K562 (cell line): ENCODE measurements around the gene NOM1. TPM values are rescaled to one million over a fixed set of nuclear protein-coding genes. Genes with fewer than 3 reads are reported as not detected.

ENCODE experiments used
- BRF2 ChIP-seq: IDR thresholded peaks from 3 replicates; pipeline ENCODE4 v1.6.1; 2011; ENCODE audit warnings: borderline replicate concordance, mild to moderate bottlenecking; ENCODE audit not compliant: insufficient read length, insufficient read depth
- CGGBP1 ChIP-seq: fragments of 250-450 bp; sonication (Bioruptor Pico); IDR thresholded peaks from 2 replicates; pipeline ENCODE4 v1.9.0; 2021; ENCODE audit warnings: mild to moderate bottlenecking
- COPS2 ChIP-seq: fragments of 450-650 bp; conservative IDR thresholded peaks from 2 replicates; pipeline ENCODE4 v1.6.1; 2016; ENCODE audit warnings: mild to moderate bottlenecking, moderate library complexity
- LCOR ChIP-seq: sonication (generic); formaldehyde crosslinking; IDR thresholded peaks from 2 replicates; pipeline ENCODE4 v1.8.0; 2022; ENCODE audit warnings: mild to moderate bottlenecking, missing genetic modification reagents
- PREB ChIP-seq: sonication (generic); formaldehyde crosslinking; IDR thresholded peaks from 2 replicates; pipeline ENCODE4 v1.8.1; 2023; ENCODE audit warnings: mild to moderate bottlenecking, missing genetic modification reagents
- ZBTB1 ChIP-seq: sonication (generic); formaldehyde crosslinking; IDR thresholded peaks from 2 replicates; pipeline ENCODE4 v1.8.1; 2023; ENCODE audit warnings: missing genetic modification reagents, low read depth, mild to moderate bottlenecking, borderline replicate concordance
- polyA plus RNA-seq, 8 experiments: library from polyadenylated mRNA; depleted of rRNA in 4 of 8; stranded (reverse) in 5 of 8; unstranded in 3 of 8; fragments of >200 nt; fragmentation: Nextera tagmentation in 2 of 8; fragmentation: Illumina TruSeq in 1 of 8; extraction: Ambion mirVana in 2 of 8; extraction: Trizol in 1 of 8; gene quantifications; 2 replicates each; pipeline versions ENCODE4 v1.2.1 to v1.2.3, GENCODE V29; 2011 to 2014; ENCODE audit warnings: inconsistent platforms in 1 of 8, missing spikeins in 1 of 8
- total RNA-seq, 7 experiments: library from RNA; depleted of rRNA in 6 of 7; stranded (reverse); fragments of >200 nt in 6 of 7; fragmentation: Illumina TruSeq in 2 of 7; extraction: Trizol in 2 of 7; gene quantifications; 2 replicates each; pipeline versions ENCODE4 v1.2.1 to v1.2.3, GENCODE V29; 2011 to 2021; ENCODE audit warnings: low replicate concordance in 1 of 7
- TF ChIP-seq, protein P1 (sequence below), 3 experiments: IDR thresholded peaks in 2 of 3; conservative IDR thresholded peaks in 1 of 3; 2 replicates each; pipeline ENCODE4 v1.5.1; 2011 to 2012; ENCODE audit warnings: low read length in 3 of 3, mild to moderate bottlenecking in 3 of 3, control low read depth in 2 of 3, improper control_type of control experiment in 1 of 3, inconsistent platforms in 1 of 3, low read depth in 1 of 3, mixed read lengths in 1 of 3, moderate library complexity in 1 of 3; ENCODE audit not compliant: insufficient read depth in 2 of 3

NOM1 gene
- total and polyA plus RNA-seq, 9 of the 15 experiments (the other 6 are each of a cell fraction or from before 2014, with no cell fraction given) = 6.8 to 47.3 (median 37.4) TPM

DNA sequence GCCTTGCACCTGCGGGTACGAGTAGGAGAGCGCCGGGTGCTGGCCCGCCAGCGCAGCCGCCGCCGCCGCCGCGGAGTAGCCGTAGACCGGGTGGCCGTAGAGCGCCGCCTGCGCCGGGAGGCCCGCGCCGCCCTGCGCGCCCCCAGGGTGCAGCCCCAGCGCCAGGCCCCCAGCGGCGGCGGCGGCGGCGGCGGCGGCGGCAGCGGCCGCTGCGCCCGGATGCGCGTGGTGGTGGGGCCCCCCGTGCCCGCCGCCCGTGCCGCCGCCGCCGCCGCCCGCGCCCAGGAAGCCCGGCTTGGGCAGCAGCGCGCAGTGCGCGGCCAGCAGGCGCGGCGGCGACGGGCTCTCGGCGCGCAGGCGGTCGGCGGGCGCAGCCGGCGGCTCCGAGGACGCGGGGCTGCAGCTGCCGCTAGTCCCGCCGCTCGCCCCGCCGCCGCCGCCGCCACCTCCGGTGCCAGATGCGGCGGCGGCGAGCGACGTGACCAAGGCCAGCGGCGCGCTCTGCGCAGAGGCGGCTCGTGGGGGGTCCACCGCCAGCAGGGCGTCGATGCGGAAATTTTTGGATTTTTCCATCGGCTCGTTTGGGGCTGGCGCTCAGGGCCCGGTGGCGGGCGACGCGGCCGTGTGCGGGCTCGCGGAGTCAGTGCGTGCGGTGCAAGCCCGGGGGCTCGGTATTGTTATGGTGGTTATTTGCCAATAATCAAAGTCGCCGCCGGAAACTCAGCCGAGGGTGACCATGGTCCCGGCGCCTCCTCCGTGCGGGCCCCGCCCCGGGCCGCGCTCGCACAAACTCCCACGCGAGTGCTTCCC, 60.5 kb downstream of the NOM1 start (continued):
- peak; percentile 59; the same call in 1 of the 2 replicates for TF ChIP-seq LCOR (CRISPR knock-in tag)
- TF ChIP-seq ZBTB1 (CRISPR knock-in tag) = peak; percentile 52; the same call in 1 of the 2 replicates
- TF ChIP-seq, protein P1, sequence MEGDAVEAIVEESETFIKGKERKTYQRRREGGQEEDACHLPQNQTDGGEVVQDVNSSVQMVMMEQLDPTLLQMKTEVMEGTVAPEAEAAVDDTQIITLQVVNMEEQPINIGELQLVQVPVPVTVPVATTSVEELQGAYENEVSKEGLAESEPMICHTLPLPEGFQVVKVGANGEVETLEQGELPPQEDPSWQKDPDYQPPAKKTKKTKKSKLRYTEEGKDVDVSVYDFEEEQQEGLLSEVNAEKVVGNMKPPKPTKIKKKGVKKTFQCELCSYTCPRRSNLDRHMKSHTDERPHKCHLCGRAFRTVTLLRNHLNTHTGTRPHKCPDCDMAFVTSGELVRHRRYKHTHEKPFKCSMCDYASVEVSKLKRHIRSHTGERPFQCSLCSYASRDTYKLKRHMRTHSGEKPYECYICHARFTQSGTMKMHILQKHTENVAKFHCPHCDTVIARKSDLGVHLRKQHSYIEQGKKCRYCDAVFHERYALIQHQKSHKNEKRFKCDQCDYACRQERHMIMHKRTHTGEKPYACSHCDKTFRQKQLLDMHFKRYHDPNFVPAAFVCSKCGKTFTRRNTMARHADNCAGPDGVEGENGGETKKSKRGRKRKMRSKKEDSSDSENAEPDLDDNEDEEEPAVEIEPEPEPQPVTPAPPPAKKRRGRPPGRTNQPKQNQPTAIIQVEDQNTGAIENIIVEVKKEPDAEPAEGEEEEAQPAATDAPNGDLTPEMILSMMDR (IDR thresholded peaks at IDR 0.05 in 2 of 3, conservative IDR thresholded peaks at IDR 0.05 in 1 of 3; ENCODE audit: insufficient read depth in 2 of 3, low read depth in 1 of 3, low read length in 3 of 3) = no peak
- TF ChIP-seq COPS2 = no peak
- TF ChIP-seq BRF2 = no peak
- TF ChIP-seq CGGBP1 (CRISPR knock-in tag) = 0 out of 2 replicates have a peak, but pooled peaks have one; percentile 7
- TF ChIP-seq PREB (CRISPR knock-in tag) = 0 out of 2 replicates have a peak, but pooled peaks have one; percentile 72
